Endometrial microvascular endothelial cells (primary cell): Measurements from ENCODE around the gene ABCD4. TPM values are rescaled to one million over a fixed set of nuclear protein-coding genes. Genes with fewer than 3 reads are reported as not detected.
"Not testable (repeated sequence)": the region's sequence is repeated elsewhere in the genome, so short reads cannot be mapped to it uniquely, and the experiment has no call there.

Source experiments
- in situ Hi-C: cut with HindIII; loops from 2 replicates; pipeline ENCODE4 v1.10.0; 2017; ENCODE audit warnings: low sequenced_read_pairs, low pct_unique_long_range_greater_than_20kb; ENCODE audit errors: inconsistent ontology term
- total RNA-seq: library from RNA; depleted of rRNA; stranded (reverse); fragments of >200 nt; gene quantifications from one replicate; pipeline ENCODE4 v1.2.3, GENCODE V29; 2015; ENCODE audit errors: inconsistent ontology term

ABCD4 gene
- total RNA-seq, 1 donor from 2014 or later: 42.4 TPM

DNA sequence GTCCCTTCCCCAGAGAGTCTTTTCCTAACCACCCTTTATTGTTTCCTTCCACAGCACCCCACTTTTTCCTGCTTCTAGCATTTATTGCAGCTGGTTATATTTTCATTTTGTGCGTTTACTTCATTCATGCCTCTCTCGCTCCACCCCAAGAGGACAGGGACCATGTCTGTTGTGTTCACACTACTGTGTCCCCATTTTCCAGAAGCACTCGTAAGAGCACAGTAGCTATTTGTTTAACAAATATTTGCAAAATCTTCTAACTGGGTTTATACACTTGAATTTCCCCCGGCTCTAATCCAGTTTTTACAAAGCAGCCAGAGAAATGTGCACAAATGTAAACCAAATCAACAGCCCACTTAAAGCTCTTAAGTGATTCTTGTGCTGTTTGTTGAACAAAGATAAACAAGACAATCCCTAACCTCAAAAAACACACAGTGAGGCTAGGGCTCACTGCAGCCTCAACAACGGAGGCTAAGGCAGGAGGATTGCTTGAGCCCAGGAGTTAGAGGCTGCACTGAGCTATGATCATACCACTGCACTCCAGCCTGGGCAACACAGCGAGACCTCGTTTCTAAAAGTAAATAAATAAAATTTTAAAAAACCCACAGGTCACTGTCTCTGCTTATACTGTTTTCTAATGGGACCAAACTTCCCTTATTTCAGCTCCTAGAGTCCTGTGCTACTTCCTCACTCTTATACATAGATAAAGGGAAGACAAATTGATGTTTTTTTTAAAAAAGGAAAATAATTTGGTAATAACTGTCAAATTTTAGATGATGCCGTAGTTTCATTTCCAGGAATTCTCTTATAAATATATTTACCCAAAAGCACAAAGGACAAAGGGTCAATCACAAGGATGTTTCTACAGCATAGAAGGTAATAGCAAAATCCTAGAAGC is 6.6 kb upstream of the ABCD4 start:
- in situ Hi-C loops: no loop called here

DNA sequence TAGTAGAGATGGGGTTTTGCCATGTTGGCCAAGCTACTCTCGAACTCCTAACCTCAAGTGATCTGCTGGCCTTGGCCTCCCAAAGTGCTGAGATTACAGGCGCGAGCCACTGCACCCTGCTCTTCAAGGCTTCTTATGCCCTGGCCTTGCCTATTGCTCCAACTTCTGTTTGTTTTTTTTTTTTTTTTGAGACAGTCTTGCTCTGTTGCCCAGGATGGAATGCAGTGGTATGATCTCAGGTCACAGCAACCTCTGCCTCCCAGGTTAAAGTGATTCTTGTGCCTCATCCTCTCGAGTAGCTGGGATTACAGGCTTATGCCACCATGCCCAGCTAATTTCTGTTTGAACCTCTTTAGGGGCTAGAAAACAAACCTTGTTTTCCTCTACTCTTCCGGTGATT is 6.0 kb upstream of the ABCD4 start:
- in situ Hi-C loops: no loop called here

DNA sequence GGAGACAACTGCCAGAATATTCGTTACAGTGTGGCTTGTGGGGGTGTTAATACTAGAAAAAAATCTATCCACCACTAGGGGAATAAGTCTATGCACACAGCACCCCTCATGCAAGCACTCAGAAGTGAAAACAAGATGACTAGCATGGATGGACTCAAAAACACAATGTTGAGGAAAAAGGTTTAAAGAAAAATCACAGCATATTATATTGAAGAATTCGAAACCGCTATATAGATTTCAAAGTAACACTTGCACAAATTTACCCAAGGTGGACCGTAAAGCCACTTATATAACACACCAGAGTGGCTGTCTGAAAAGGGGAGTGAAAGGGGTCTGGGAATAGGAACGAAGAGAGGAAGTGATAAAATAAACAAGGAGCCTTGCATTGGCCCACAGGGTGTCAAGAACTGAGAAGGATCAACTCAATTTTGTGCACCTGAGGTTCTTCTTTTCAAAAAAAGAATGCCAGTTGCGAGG is 544 bp downstream of the ABCD4 start:
- in situ Hi-C loops: no loop called here

DNA sequence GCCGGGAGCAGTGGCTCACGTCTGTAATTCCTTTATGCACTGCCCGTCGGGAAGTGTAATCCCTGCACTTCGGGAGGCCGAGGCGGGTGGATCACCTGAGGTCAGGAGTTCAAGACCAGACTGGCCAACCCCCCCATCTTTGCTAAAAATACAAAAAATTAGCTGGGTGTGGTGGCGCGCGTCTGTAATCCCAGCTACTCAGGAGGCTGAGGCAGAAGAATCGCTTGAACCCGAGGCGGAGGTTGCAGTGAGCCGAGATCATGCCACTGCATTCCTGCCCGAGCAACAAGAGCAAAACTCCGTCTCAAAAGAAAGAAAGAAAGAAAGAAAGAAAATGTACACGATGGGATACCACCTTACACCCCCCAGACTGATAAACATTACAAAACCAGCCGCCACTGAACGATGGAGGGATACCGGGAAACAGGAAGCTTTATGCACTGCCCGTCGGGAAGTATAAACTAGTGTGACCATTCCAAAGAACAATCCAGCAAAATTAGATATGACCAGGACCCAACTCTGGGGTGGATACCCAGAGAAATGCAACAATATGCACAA is 1.1 kb downstream of the ABCD4 start:
- in situ Hi-C loops: no loop called here

GRCh38 chr14:74299061-74299545 is 3.6 kb downstream of the ABCD4 start:
- in situ Hi-C loops: loop anchor here (25.0 kb wide), 1 partner anchor 187 kb away; no protein-coding TSS in a partner anchor

DNA sequence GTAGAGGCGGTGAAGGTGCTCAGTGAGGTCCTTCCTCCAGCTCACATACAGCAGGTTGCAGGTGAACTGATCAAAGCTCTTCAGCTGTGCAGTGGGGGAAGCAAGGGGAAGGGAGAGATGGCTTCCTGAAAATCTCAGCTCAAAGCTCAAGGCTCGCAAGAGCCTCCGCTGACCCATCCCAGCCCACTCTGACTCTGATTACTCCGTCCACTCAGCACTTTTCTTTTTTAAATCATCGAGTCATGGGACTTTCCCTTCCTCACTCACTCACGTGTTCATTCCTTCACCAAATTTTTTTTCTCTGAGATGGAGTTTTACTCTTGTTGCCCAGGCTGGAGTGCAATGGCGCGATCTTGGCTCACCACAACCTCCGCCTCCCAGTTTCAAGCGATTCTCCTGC is 4.7 kb downstream of the ABCD4 start:
- in situ Hi-C loops: loop anchor here (25.0 kb wide), 1 partner anchor 186 kb away; no protein-coding TSS in a partner anchor

GRCh38 chr14:74296037-74296467 is 6.7 kb downstream of the ABCD4 start:
- in situ Hi-C loops: loop anchor here (25.0 kb wide), 1 partner anchor 184 kb away; no protein-coding TSS in a partner anchor

- in situ Hi-C loops: loop anchor here (25.0 kb wide), 1 partner anchor 181 kb away; no protein-coding TSS in a partner anchor
Observed at GRCh38 chr14:74293606-74294005, 9.1 kb downstream of the ABCD4 start.

DNA sequence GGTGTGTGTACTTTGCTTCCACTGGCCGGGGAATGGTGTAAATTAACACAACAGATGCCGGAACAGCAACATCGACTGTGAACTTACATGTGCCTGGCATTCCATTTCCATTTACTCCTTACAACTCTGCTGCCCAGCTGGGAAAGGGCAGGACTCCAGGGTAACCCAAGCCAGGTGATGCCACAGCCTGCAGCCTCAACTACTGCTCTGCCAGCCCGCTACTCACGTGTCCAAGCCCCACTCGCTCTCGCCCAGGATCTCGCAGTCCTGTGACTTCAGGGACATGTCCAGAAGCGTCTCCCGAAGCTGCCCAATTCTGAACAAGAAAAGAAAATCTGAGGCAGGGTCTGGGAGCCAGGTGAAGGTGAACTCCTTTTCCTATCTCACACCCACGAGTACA is 10.7 kb downstream of the ABCD4 start:
- in situ Hi-C loops: loop anchor here (25.0 kb wide), 1 partner anchor 180 kb away; no protein-coding TSS in a partner anchor

DNA sequence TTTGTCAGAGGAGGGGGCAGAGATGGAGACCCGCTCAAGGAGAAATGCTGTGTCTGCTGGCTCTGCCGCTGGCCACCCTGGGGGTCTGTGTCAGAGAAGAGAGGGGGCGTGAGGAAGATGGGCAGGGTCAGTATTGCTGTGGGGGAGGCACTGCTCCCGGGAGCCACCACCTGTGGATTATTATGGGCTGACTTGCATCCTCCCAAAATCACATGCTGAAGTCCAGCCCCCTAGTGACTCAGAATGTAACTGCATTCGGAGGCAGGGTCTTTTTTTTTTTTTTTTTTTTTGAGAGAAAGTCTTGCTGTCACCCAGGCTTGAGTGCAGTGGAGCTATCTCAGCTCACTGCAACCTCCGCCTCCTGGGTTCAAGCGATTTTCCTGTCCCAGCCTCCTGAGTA is 12.3 kb downstream of the ABCD4 start:
- in situ Hi-C loops: loop anchor here (25.0 kb wide), 1 partner anchor 178 kb away; no protein-coding TSS in a partner anchor

GRCh38 chr14:74289801-74290200 is 12.9 kb downstream of the ABCD4 start:
- in situ Hi-C loops: loop anchor here (25.0 kb wide), 1 partner anchor 178 kb away; no protein-coding TSS in a partner anchor

DNA sequence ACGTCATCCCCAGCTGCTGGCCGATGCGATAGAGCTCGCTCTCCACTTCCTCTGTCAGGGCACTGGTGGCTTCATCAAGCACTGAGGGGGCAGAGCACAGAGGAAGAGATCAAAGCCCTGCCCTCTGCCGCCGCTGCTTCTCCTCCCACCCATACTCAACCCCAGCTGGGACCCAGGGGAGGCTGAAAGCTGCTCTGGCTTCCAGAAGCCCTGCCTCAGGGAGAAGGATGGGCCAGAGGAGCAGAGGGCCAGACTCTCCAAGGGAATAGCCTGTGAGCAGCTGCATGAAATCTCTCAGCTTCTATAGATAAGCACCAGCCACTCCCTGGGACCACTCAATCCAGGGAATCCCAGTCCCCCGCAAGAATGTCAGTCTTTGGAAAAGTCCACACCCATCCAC is 16.0 kb downstream of the ABCD4 start:
- in situ Hi-C loops: loop anchor here (25.0 kb wide), 1 partner anchor 174 kb away; no protein-coding TSS in a partner anchor

DNA sequence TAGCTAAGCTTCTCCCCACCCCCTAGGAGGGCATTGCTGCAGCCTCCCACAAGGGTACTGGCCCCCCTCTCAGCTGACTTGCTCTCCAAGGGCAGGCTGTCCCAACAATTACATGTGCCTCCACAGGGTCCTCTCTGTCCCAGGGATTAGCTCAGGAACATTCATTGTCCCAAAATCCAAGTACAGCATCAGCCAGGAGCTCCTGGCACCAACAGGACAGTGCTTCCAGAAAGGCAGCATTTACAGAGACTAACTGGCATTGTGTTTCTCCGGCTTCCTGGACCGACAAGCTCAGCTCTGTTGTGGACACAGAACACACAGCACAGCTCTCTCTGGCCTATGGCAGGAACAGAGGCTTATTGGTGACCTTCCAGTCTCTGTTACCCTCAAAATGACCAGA is 21.7 kb downstream of the ABCD4 start:
- in situ Hi-C loops: loop anchor here (25.0 kb wide), 1 partner anchor 169 kb away; no protein-coding TSS in a partner anchor

GRCh38 chr14:74278080-74278479 is 24.7 kb downstream of the ABCD4 start:
- in situ Hi-C loops: loop anchor here (25.0 kb wide), 1 partner anchor 166 kb away; no protein-coding TSS in a partner anchor

- in situ Hi-C loops: loop anchor here (25.0 kb wide), 1 partner anchor 163 kb away; no protein-coding TSS in a partner anchor
Observed at GRCh38 chr14:74275241-74275841, 27.4 kb downstream of the ABCD4 start.

DNA sequence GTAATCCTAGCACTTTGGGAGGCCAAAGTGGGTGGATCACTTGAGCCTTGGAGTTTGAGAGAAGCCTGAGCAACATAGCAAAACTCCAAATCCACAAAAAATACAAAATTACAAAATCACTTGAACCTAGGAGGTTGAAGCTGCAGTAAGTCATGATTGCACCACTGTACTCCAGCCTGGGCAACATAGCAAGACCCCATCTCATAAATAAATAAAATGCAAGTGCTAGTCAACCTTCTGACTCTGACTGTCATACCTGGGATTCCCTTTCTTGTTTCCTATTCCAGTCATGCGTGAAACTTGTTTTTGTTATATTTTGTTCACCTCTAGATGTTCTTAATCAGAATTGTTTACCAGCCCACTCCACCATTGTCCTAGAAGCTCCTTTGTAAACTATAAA is 31.4 kb downstream of the ABCD4 start:
- in situ Hi-C loops: no loop called here

GRCh38 chr14:74270382-74271177 is 32.2 kb downstream of the ABCD4 start:
- in situ Hi-C loops: not testable (repeated sequence)

DNA sequence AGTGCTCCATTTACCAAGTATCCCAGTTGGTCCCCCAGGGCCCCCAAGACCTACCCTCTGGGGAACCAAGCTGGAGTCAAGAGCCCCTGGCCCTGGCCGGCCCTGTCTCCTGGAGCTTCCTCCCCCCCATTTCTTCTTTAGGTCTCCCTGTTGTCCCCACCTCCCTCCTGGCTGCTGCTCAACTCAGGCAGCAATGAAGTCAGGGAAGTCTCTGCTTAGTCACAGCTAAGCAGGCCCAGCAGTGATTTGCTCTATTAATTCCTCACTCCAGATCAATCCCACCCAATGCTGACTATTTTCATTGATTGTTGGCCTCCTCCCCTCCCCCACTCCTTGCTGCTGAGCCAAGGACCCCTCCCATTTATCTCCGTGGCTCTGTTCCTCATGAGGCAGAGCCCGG is 35.1 kb downstream of the ABCD4 start:
- in situ Hi-C loops: no loop called here
